Measurements from ENCODE around the gene CCR9.

The CCR9 gene

GRCh38 chr3:45884368-45885201 is 1.8 kb upstream of the CCR9 start:
- TF ChIP-seq ZFX (IDR thresholded peaks at IDR 0.05; ENCODE audit: borderline replicate concordance) (no peak), CTCF (IDR thresholded peaks at IDR 0.05) (no peak)
- no peak overlapping the region for H3K27ac ChIP-seq

GRCh38 chr3:45887285-45887684 is 942 bp downstream of the CCR9 start:
- no peak overlapping the region for H3K27ac ChIP-seq
- TF ChIP-seq ZFX (IDR thresholded peaks at IDR 0.05; ENCODE audit: borderline replicate concordance) (no peak), CTCF (IDR thresholded peaks at IDR 0.05) (no peak)

- TF ChIP-seq CTCF (IDR thresholded peaks at IDR 0.05) = no peak
- no peak for TF ChIP-seq ZFX (IDR thresholded peaks at IDR 0.05; ENCODE audit: borderline replicate concordance)
- H3K27ac ChIP-seq = no peak overlapping the region
These were observed 1.6 kb downstream of the CCR9 start for GRCh38 chr3:45887759-45888511.

DNA sequence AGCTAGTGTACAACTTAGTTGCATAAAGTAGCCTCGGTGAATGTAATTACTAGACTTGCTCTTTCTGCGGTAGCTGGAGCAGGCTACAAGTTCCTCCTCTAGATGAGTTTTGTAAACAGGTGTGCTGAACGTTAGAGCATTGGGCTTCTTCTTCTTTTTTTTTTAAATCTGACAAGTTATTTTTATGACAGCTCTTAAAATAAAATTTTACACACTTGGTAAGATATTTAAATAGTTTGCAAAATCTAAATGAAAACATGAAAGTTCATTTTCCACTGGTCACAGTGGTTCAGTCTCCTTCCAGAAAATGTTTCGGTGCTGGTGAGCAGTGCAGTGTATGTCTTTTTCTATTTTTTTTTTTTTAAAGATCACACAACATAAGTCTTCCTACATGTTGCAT is 3.0 kb downstream of the CCR9 start:
- TF ChIP-seq CTCF (IDR thresholded peaks at IDR 0.05) (no peak), ZFX (IDR thresholded peaks at IDR 0.05; ENCODE audit: borderline replicate concordance) (no peak)
- no peak overlapping the region for H3K27ac ChIP-seq

GRCh38 chr3:45890405-45890804 is 4.1 kb downstream of the CCR9 start:
- H3K27ac ChIP-seq = no peak overlapping the region

GRCh38 chr3:45892161-45892560 is 5.8 kb downstream of the CCR9 start:
- TF ChIP-seq CTCF (IDR thresholded peaks at IDR 0.05) (no peak), ZFX (IDR thresholded peaks at IDR 0.05; ENCODE audit: borderline replicate concordance) (no peak)
- no peak overlapping the region for H3K27ac ChIP-seq

More at GRCh38 chr3:45890405-45890804, 4.1 kb downstream of the CCR9 start:
- TF ChIP-seq ZFX (IDR thresholded peaks at IDR 0.05; ENCODE audit: borderline replicate concordance) (no peak), CTCF (IDR thresholded peaks at IDR 0.05) (no peak)

DNA sequence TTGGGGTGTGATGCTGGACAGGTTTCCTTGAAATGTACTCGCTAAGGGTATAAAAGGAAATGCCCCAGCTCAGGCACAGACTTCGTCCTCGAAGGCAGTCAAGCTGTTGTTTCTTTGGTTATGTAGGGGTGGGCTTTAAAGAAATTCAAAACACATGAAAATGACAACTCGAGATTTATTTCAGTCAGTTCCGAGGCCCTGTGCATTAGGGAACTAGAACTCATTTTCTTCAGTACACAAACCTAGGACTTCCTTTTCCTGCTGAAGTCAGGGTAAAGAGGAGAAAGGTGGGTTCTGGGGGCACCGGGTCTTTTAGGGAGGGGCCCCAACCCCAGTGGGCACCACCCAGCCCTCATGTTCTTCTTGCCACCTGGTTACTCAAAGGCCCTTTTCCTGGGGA is 7.7 kb downstream of the CCR9 start:
- TF ChIP-seq ZFX (IDR thresholded peaks at IDR 0.05; ENCODE audit: borderline replicate concordance) (no peak), CTCF (IDR thresholded peaks at IDR 0.05) (no peak)
- H3K27ac ChIP-seq = no peak overlapping the region
